GM19463 (cell line): ENCODE data around the gene SNX25.
A peak's percentile ranks its signal among the peaks of the same experiment; 100 is the strongest.

Experiments used
- ATAC-seq: cut with Tn5 transposase; IDR thresholded peaks from one replicate; pipeline ENCODE4 v1.9.1; 2021; ENCODE audit warnings: mild to moderate bottlenecking, moderate library complexity; ENCODE audit not compliant: unreplicated experiment

Gene SNX25

DNA sequence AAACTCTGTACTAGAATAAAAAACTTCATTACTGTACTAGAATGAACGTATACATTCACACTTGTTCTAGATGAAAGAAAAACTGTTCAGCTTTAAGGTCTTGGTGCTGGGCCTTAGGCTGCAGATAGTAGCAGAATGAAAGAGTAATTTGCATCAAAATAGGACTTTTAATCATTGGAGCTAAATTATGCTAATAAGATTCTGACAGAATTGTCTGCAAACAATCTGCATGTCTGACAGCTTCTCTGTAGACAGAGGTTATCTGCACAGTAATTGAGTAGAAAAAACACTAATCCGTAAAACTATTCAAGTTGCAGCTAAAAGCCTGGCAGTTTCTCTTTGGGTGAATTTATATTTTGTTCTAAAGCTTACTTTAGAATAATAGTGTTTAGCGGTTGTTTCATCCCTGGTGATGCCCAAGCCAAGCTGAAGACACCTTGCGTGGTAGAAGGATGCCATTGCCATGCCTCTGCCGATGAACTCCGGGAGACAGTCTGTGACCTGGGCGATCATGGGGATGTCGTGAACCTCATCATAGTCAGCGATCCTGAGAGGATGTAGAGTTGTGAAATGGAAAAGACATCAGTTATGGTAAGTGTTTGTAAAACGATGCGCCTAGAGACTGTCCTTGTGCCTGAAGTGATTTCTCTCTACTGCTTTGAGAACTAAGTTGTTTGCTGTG lies 161.0 kb downstream of the SNX25 start:
- ATAC-seq: no peak

DNA sequence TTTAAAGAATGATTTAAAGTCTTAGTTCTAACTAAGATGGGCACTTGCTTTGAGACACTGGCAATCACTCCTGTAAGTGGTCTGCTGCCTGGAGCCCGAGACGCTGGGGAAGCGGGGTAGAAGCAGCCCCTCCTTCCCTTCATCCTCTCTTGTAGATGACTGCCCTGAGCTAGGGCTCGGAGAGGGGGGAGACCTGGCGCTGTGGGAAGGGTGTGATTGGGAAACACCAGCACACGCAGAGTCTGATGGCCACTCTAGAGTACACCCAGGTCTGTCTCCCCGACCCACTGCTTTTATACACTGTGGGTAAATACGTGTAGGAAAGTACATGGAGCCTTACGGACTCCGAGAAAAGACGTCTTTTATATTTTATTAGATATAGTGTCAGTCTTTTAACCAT lies 162.3 kb downstream of the SNX25 start:
- ATAC-seq: no peak

DNA sequence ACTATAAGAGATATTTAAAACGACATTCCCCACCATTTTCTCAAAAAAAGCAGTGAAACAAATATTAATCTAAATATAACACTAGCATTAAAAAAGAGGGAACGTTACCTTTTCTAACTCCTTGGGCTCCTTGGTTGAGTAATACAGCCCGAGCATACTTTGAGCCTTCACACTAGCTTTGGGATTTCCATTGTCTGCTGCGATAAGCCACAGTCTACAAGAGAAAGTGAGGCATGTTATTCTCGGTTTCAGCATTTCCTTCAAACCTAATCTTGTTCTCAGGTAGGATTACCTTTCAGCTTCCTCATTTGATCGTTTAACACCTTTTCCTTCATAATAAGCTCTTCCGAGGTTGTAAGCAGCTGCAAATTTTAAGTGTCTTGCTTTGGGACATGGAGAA lies 164.6 kb downstream of the SNX25 start:
- no peak for ATAC-seq

DNA sequence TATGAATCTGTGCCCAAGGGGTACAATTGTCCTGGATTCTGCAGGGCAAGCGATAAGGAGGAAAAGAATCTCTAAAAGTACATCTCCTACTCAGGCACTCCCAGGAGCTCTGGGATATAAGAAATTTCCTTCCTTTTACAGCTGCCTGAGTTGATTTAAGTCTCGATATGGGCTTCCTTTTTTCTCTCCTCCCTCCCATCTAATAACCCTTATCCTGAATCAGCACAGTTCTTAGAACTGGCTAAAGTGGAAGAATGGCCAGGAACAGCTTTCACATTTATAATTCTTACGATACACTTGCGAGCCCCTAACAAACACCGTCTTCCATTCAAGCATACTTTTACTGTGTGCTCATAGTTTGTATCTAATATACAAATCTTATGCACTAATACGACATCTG lies 165.2 kb downstream of the SNX25 start:
- no peak for ATAC-seq

DNA sequence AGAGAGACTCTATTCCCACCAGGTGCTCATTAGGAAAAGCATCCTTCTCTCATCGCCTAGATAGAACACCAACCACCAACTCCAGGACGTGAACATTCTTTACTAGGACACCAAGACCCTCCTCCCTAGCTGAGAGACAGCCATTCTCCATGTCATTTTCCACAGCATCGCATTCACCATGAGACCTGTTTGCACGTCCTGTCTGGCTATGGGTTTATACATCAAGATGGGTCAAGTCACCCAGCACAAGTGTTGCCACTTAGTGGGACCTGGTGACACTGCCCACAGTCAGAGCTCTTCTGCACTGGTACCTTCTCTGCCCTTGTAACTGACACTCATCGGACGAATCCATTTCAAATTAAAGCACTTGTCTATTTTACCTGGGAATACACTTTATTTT lies 168.9 kb downstream of the SNX25 start:
- no peak for ATAC-seq

DNA sequence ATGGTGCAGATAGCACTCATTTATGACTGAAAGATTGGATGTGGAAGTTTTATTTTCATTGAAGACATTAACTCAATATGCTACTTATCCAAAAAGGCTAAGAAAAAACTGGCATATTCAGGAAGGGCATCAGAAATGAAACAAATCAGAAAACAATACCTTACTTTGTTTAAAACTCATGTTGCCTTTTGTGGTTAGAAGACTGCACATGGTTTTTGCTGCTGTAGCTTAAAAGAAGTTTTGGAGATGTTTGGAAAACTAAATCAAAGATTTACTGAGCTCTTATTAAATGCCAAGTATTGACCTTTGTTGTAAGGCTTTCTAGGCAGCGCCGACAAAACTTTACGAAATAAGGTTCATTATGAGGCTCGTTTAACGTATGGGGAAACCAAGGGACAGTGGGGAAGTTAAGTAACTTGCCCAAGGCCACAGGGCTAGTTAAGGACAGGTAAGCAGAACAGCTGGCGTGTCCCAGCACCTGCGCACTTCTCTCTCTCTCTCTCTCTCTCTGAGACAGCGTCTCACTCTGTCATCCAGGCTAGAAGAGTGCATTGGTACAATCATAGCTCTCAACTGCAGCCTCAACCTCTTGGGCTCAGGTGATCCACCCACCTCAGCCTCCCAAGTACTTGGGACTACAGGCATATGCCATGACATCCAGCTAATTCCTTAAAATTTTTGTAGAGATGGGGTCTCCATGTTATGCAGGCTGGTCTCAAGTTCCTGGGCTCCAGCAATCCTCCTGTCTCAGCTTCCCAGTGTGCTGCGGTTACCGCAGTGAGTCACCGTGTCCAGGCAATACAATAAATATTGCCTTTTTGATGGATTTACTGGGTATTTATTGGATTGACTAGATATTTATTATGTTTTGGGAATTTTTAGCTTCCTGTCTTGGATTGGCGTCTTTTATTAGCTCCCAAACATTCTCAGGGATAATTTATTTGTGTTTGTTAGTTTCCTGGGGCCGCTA lies 170.2 kb downstream of the SNX25 start:
- no peak for ATAC-seq

DNA sequence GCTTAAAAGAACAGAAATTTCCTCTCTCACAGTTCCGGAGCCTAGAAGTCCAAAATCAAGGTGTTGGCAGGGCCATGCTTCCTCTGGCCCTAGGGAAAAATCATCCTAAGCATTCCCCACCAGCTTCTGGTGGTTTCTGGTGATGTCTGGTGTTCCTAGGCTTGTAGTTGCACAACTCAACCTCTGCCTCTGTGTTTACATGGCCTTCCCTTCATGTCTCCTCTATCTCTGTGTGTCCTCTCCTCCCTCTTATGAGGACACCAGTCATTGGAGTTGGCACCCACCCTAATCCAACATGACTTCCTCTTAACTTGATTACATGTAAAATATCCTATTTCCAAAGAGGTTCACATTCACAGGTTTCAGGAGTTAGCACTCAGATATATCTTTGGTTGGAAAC lies 170.9 kb downstream of the SNX25 start:
- no peak for ATAC-seq

DNA sequence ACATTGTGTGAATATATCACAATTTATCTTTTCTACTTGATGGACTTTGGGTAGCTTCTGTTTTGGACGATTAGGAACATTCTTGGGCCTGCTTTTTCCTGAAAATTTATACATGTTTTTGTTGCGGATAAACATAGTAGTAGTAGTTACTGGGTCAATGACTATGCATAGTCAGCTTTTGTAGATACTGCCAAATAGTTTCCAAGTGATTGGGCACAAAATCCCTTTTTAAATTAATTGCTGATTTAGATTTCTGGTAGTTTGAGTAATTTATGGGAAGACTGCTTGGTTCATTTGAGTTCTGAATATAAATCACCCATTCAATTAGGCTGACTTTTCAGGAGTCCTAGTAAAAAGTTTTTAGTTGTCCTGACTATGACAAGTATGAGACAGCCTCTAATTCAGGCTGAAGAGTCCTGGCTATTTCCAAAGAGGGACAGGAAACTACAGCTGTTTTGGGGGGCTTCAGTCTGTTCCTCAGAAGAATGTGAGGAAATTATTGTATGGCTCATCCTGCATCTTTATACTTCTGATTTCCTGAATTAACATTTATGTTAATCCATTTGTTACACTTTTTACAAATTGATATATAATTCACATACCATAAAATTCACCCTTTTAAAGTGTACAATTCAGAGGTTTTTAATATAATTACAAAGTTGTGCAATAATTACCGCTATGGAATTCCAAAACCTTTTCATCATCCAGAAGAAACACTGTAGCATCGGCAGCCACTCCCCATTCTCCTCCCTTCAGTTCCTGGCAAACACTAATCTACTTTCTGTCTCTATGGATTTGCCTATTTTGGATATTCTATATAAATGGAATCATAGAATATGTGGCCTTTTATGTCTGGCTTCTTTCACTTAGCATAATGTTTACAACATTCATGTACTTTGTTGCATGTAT lies 172.1 kb downstream of the SNX25 start:
- no peak for ATAC-seq

DNA sequence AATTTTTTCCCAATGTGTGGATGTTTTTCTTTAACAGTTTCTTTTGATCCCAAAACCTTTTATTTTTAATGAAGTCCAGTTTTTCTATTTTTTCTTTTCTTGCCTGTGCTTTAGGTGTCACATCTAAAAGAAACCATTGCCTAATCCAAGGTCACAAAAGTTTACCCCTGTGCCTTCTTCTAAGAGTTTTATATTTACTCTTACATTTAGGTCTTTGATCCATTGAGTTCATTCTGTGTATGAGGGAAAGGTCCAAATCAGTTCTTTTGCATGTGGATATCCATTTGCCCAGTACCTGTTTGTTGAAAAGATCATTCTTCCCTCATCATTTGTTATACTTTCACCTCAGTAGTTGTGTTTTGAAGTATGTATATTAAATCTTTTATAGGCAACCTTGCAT lies 173.4 kb downstream of the SNX25 start:
- ATAC-seq: no peak

DNA sequence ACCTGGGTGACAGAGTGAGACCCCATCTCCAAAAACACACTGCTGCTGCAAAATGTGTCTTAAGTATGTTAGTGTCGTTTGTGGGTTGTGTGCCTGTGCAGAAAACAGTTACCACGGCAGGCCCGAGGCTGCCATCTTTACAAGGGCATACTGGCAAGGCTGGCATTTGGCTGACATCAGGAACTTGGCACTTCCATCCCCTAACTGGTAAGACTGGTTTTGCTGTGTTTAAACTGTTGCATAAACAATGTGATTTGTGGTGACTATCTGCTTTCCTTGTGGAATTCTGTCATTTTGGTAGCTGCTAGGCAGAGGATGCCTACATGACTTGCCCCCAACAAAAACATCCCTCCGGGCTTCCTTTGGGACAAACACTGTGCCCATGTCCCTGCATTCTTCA lies 174.1 kb downstream of the SNX25 start:
- no peak for ATAC-seq

DNA sequence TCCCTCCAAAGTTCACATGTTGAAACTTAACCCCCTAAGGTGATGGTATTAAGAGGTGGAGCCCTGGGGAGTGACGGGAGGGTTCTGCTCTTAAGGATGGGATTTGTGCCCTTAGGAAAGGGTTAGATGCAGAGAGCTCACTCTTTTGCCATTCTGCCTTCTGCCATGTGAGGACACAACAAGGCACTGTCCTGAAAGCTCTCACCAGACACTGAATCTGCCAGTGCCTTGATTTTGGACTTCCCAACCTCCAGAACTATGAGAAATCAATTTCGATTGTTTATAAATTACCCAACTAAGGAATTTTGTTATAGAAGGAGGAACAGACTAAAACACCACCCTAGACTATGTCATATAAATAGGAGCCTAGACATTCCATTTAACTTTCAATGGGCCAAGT lies 174.7 kb downstream of the SNX25 start:
- no peak for ATAC-seq

DNA sequence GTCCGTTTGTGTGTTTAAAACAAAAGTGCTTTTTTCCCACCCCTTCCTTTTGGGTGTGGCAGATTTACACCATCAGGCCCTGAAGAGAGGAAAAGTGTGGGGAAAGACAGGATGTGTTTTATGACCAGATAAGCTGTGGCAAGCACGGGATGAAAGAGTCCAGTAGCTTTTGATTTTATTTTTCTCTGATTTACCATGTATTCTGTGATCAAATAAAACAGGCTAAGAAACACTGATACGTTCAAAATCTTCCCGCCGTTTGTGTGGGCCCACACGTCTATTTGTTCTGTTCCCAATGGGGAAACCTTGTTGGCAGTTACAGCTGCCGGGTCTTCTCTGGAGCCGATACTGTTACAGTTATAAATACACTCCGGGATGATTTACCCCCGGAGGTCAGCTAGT lies 175.5 kb downstream of the SNX25 start:
- ATAC-seq: no peak

DNA sequence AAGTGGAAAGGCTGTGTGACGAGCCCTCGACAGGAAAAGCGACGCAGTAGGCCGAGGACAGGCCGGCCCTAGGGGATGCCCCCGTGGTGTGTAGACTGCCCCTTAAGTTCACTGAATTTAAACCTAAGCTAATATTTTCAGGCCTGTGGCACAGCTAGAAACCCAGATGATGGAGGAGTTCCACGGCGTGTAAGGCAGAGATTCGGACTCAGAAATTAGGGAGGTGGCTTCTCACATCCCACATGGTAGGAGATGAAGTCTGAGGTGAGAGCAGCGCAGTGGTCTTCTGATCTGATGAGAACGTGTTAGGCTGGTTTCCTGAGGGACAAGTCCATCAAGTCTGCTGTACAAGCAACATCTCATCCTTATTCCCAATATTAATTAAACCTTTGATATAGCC lies 178.6 kb downstream of the SNX25 start:
- ATAC-seq: no peak

DNA sequence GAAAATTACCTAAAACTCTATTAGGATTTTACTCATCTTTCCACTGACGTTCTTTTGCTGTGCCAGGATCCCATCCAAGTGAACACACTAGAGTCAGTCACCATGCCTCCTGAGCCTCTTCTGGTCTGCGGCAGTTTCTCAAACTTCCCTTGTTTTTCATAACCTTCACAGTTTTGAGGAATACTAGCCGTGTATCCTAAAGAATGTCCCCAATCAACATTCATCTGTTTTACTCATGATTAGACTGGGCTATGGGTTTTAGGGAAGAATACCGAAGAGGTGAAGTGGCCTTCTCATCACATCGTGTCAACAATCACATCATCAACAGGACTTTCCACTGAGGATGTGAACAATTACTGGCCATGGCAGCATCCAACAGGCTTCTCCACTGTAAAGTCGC lies 181.5 kb downstream of the SNX25 start:
- no peak for ATAC-seq

DNA sequence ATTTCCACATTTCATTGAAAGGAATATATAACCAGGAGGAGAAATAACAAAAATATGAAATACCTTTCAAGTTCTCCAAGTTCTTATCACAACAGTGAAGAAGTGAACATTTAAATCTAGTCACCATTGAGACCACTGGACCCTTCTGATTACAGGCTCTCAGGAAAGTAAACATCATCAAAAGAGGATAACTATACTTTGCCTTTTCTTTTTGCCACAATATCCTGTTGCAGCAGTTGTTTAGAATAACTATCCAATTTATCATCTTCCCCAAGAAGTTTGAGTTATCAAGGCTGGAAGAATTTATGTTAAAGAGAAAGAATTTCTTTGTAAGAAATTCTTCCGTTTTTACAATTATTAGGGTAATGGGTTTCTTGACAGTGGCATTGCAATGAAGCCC lies 182.8 kb downstream of the SNX25 start:
- ATAC-seq: no peak

DNA sequence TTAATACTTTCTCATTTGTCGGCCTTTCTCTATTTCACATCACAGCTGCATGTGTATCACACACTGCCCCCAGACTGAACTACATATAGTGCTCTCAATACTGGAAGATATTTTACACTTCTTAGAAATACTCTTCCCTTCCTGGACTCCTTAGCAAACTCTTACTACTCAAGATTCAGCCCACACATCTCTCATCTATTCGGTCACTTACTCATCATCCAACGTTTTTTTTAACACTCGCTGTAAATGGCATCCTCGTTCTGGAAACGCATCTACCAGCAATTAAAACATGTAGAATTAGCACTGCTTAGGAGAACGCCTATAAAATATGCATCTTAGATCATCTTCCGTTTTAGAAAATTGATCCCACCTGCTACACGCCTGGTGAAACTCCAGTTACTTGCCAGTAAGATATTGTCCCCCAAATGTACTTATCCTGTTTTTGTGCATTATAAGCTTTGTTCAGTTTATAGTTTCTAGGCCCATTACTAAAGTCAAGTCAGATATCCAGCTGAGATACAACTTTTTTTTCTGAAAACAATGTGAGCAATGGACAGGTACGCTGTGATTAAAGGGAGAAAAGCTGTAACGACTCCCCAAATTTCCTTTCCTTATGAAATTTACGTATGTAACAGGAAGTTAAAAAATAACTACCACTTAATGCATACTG lies 185.3 kb downstream of the SNX25 start:
- ATAC-seq: no peak

DNA sequence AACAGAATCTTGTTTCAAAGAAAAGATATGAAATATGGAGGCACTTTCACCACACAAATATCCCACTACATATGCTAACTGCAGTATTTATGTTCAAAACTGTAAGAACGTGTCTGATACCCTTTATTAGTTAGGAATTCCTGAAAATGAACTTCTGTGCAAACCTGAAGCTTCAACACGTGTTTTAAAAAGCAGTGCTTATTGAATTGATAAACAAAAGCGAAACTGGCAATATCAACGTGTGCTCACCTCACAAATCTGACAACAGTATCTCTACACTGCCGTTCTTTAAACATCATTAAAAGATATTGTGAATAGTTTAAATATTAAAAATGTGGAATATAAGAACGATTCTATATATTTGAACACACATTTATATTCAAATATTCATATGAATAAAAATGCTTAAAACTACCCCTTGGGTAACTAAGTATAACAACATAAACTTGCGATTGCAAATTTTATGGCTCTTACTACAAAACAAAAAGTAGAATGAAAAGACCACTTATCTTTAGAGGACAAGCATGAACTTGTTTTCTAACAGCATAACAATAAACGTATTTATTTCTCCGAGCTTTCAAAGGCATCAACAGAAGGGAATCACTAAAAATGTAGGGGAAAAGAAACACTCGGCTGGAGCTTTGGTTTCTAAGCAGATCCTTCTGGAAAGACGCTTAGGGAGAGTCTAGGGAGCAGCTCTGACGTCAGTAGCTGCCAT lies 186.0 kb downstream of the SNX25 start, which contains the start of gene LRP2BP:
TSS of gene LRP2BP (minus strand) at position 687 of the 718 bp plus-strand sequence. CDS start 17,738 bp downstream, outside the sequence.
- ATAC-seq: no peak

DNA sequence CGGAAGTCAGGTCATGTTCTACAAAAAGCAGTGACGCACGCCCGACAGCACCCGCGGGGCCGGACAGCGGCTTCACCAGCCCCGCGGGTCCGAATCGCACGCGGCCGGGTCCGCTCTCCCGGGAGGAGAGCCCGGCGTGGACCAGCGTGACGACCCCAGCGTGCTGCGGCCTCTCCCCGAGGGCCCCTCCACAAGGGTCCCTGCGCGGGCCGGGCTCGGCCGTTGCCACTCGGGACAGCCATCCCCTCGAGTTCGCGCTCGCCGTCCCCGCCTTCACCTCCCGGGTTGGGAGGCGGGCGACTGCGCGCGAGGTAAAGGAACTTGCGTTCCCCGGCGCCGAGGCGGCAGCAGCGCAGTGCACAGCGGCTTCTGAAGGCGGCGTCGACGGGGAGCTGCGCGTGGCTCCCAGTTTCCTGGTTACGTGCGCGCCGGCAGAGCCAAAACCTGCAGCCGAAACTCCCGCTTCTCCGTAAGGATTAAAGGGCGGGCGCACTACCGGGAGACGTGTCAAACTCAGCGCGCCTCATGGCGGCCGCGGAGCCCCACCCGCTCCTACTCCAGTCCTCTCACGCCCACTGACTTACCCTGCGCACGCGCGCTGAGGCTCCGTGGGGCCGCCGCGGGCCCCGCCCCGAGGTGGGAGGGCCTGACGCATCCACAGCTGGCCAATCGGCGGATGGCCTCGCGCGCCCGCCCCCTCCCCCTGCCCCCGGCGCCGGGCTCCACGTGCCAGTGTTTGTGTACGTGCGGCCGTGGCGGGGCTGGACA lies 186.7 kb downstream of the SNX25 start:
- peak; percentile 78 for ATAC-seq

DNA sequence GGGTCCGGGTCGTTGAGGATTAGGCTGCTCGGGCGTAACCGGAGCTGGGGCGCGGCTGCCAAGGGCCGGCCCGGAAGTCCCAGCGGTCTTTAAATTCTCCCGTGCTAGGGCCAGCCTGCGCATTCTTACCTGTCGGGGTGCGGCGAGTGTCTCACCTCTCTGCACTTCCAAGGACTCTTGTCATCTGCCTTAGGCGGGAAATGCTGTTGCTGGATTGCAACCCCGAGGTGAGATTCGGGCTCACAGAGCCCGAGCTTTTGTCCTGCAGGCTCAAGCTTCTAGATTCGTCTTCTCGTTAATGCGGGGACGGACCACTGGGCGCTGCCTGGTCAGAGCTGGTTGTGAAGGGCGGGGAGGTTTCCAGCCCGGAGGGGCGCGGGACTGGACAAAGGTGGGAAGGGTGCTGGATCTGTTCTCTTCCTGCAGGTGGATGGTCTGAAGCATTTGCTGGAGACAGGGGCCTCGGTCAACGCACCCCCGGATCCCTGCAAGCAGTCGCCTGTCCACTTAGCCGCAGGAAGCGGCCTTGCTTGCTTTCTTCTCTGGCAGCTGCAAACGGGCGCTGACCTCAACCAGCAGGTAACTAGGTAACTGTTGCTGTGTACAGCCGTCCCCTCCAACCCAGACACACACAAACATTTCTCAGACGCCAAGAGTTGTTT lies 187.5 kb downstream of the SNX25 start, which contains the start of gene ANKRD37:
TSS of gene ANKRD37 (plus strand) at position 118 of the 662 bp plus-strand sequence. CDS start at position 201, 83 bp downstream.
- no peak for ATAC-seq
